A549 (cell line): Measurements from ENCODE around the gene RUNX2.

Experiments
- CBX8 ChIP-seq: fragments of 200-600 bp; sonication (generic); IDR thresholded peaks from 2 replicates; pipeline ENCODE4 v1.6.1; 2016
- CEBPB ChIP-seq, 2 experiments: fragments of >200 bp in 1 of 2; sonication (Bioruptor Twin) in 1 of 2; formaldehyde crosslinking in 1 of 2; IDR thresholded peaks; 2 replicates each; pipeline ENCODE4 v1.6.1; 2012 to 2016
- JUNB ChIP-seq: fragments of >200 bp; sonication (Bioruptor Twin); formaldehyde crosslinking; IDR thresholded peaks from 2 replicates; pipeline ENCODE4 v1.6.1; 2016
- NFE2L2 ChIP-seq: fragments of 150-350 bp; conservative IDR thresholded peaks from 2 replicates; pipeline ENCODE4 v1.6.1; 2014; ENCODE audit warnings: low read length
- NR3C1 ChIP-seq: fragments of >200 bp; sonication (Bioruptor Twin); formaldehyde crosslinking; IDR thresholded peaks from 3 replicates; pipeline ENCODE4 v1.6.1; 2017
- POLR2A ChIP-seq: IDR thresholded peaks from 2 replicates; pipeline ENCODE4 v1.6.1; 2012; ENCODE audit warnings: mild to moderate bottlenecking, low read length
- POLR2AphosphoS2 ChIP-seq: conservative IDR thresholded peaks from 2 replicates; pipeline ENCODE4 v1.6.1; 2012; ENCODE audit warnings: low read length, improper control_type of control experiment, inconsistent platforms
- RCOR1 ChIP-seq: fragments of 150-350 bp; IDR thresholded peaks from 2 replicates; pipeline ENCODE4 v1.6.1; 2014; ENCODE audit warnings: antibody characterized with exemption, low read length, low read depth
- TF ChIP-seq, protein P1 (sequence below): fragments of 450-650 bp; IDR thresholded peaks from 2 replicates; pipeline ENCODE4 v1.6.1; 2014; ENCODE audit warnings: antibody characterized with exemption
- TF ChIP-seq, protein P2 (sequence below): fragments of >200 bp; sonication (Bioruptor Twin); formaldehyde crosslinking; IDR thresholded peaks from 3 replicates; pipeline ENCODE4 v1.5.1; 2016
- TF ChIP-seq, protein P3 (sequence below): fragments of 200-600 bp; sonication (generic); IDR thresholded peaks from 2 replicates; pipeline ENCODE4 v1.6.1; 2016; ENCODE audit warnings: antibody characterized with exemption, mild to moderate bottlenecking, moderate library complexity

DNA sequence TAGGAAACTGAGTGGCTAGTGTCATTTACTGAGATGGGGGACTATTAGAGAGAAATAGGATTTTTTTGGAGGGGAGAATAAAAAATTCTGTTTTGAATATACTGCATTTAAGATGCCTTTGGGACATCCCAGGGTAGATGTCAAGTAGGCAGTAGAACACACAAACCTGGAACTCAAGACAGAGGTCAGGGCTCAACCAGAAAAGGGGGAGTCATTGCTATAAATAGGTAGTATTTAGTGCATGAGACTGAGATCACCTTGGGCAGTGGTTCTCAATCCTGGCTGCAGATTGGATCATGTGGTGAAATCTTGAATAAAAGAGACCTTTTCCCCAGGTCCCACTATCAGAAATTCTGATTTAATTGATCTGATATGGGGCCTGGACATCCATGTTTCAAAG is 160.1 kb downstream of the RUNX2 start:
- no peak for TF ChIP-seq NFE2L2
- no peak for TF ChIP-seq RCOR1
- TF ChIP-seq CBX8, result no peak
- no peak for TF ChIP-seq POLR2A
- TF ChIP-seq, protein P1, sequence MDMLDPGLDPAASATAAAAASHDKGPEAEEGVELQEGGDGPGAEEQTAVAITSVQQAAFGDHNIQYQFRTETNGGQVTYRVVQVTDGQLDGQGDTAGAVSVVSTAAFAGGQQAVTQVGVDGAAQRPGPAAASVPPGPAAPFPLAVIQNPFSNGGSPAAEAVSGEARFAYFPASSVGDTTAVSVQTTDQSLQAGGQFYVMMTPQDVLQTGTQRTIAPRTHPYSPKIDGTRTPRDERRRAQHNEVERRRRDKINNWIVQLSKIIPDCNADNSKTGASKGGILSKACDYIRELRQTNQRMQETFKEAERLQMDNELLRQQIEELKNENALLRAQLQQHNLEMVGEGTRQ, result no peak
- TF ChIP-seq, protein P2, sequence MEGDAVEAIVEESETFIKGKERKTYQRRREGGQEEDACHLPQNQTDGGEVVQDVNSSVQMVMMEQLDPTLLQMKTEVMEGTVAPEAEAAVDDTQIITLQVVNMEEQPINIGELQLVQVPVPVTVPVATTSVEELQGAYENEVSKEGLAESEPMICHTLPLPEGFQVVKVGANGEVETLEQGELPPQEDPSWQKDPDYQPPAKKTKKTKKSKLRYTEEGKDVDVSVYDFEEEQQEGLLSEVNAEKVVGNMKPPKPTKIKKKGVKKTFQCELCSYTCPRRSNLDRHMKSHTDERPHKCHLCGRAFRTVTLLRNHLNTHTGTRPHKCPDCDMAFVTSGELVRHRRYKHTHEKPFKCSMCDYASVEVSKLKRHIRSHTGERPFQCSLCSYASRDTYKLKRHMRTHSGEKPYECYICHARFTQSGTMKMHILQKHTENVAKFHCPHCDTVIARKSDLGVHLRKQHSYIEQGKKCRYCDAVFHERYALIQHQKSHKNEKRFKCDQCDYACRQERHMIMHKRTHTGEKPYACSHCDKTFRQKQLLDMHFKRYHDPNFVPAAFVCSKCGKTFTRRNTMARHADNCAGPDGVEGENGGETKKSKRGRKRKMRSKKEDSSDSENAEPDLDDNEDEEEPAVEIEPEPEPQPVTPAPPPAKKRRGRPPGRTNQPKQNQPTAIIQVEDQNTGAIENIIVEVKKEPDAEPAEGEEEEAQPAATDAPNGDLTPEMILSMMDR, result no peak
- TF ChIP-seq JUNB, result no peak
- no peak for TF ChIP-seq NR3C1
- no peak for TF ChIP-seq POLR2AphosphoS2
- TF ChIP-seq CEBPB (IDR thresholded peaks at IDR 0.05), result no peak
- TF ChIP-seq, protein P3, sequence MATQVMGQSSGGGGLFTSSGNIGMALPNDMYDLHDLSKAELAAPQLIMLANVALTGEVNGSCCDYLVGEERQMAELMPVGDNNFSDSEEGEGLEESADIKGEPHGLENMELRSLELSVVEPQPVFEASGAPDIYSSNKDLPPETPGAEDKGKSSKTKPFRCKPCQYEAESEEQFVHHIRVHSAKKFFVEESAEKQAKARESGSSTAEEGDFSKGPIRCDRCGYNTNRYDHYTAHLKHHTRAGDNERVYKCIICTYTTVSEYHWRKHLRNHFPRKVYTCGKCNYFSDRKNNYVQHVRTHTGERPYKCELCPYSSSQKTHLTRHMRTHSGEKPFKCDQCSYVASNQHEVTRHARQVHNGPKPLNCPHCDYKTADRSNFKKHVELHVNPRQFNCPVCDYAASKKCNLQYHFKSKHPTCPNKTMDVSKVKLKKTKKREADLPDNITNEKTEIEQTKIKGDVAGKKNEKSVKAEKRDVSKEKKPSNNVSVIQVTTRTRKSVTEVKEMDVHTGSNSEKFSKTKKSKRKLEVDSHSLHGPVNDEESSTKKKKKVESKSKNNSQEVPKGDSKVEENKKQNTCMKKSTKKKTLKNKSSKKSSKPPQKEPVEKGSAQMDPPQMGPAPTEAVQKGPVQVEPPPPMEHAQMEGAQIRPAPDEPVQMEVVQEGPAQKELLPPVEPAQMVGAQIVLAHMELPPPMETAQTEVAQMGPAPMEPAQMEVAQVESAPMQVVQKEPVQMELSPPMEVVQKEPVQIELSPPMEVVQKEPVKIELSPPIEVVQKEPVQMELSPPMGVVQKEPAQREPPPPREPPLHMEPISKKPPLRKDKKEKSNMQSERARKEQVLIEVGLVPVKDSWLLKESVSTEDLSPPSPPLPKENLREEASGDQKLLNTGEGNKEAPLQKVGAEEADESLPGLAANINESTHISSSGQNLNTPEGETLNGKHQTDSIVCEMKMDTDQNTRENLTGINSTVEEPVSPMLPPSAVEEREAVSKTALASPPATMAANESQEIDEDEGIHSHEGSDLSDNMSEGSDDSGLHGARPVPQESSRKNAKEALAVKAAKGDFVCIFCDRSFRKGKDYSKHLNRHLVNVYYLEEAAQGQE, result no peak
